Panc1 (cell line): ENCODE measurements around the gene TMEM218. TPM values are rescaled to one million over a fixed set of nuclear protein-coding genes. Genes with fewer than 3 reads are reported as not detected.

Experiments used
- ATAC-seq: fragments of 200-7000 bp; cut with Tn5 transposase; 2 replicates; pipeline ENCODE4 v1.9.1; 2020; ENCODE audit warnings: mild to moderate bottlenecking, moderate library complexity
- BruUV-seq: library from RNA; stranded (reverse); fragments of 400-500 nt; replicated peaks from 2 replicates; lab custom pipeline; 2021; lab: Mats Ljungman, UMichigan
- CTCF ChIA-PET: fragments of 300-600 bp; sonication (Branson Sonifier 250); formaldehyde crosslinking; loops from one replicate; lab custom pipeline; 2022; ENCODE audit warnings: antibody characterized with exemption; lab: Charles Lee
- POLR2A ChIA-PET: fragments of 300-600 bp; sonication (Branson Sonifier 250); formaldehyde crosslinking; loops from one replicate; lab custom pipeline; 2022; ENCODE audit warnings: antibody characterized with exemption; lab: Charles Lee
- DNase-seq: peaks from one replicate; pipeline ENCODE4 v3.0.0-alpha.2; 2010; ENCODE audit warnings: low read depth, low spot score
- H3K27ac ChIP-seq: 2 replicates; pipeline ENCODE4 v1.5.1; 2011; ENCODE audit warnings: mild to moderate bottlenecking, low read length, inconsistent platforms
- H3K27me3 ChIP-seq: fragments of 200-500 bp; sonication (Bioruptor generic); 2 replicates; pipeline ENCODE4 v1.6.0; 2014; ENCODE audit warnings: low read length, inconsistent platforms; ENCODE audit not compliant: control insufficient read depth, insufficient read depth
- H3K36me3 ChIP-seq: fragments of 200-500 bp; sonication (Bioruptor generic); 2 replicates; pipeline ENCODE4 v1.5.1; 2014; ENCODE audit warnings: inconsistent platforms, mild to moderate bottlenecking, low read length, moderate library complexity; ENCODE audit not compliant: control insufficient read depth, insufficient read depth
- H3K4me1 ChIP-seq: 2 replicates; pipeline ENCODE4 v1.5.1; 2011; ENCODE audit warnings: inconsistent platforms, mild to moderate bottlenecking, low read length, moderate library complexity; ENCODE audit not compliant: control insufficient read depth, insufficient read depth
- H3K4me3 ChIP-seq, 2 experiments: 2 replicates each; pipeline ENCODE4 v1.5.1; 2011 to 2012; ENCODE audit warnings: low read depth in 2 of 2, low read length in 2 of 2, mild to moderate bottlenecking in 2 of 2, inconsistent platforms in 1 of 2, moderate library complexity in 1 of 2
- H3K9me3 ChIP-seq: fragments of 200-500 bp; sonication (Bioruptor generic); 2 replicates; pipeline ENCODE4 v1.5.1; 2014; ENCODE audit warnings: low read depth, mild to moderate bottlenecking, inconsistent platforms, low read length, moderate library complexity; ENCODE audit not compliant: control insufficient read depth, insufficient read depth
- CTCF ChIP-seq: fragments of 450-650 bp; IDR thresholded peaks from 2 replicates; pipeline ENCODE4 v1.5.1; 2017; ENCODE audit warnings: mild to moderate bottlenecking
- POLR2AphosphoS5 ChIP-seq: IDR thresholded peaks from 2 replicates; pipeline ENCODE4 v1.6.1; 2012; ENCODE audit warnings: mild to moderate bottlenecking, low read depth, low read length, moderate library complexity
- REST ChIP-seq, 2 experiments: IDR thresholded peaks; 2 replicates each; pipeline ENCODE4 v1.6.1; 2011 to 2012; ENCODE audit warnings: low read depth in 2 of 2, control low read depth in 1 of 2, low read length in 1 of 2, mild to moderate bottlenecking in 1 of 2, moderate library complexity in 1 of 2; ENCODE audit not compliant: insufficient read depth in 1 of 2
- SIN3A ChIP-seq: IDR thresholded peaks from 2 replicates; pipeline ENCODE4 v1.6.1; 2012; ENCODE audit warnings: low read depth, mild to moderate bottlenecking, low read length, moderate library complexity, borderline replicate concordance; ENCODE audit not compliant: insufficient read depth
- TCF7L2 ChIP-seq: IDR thresholded peaks from 2 replicates; pipeline ENCODE4 v1.6.1; 2011; ENCODE audit warnings: mild to moderate bottlenecking, low read depth, low read length, inconsistent platforms
- in situ Hi-C: cut with HindIII; loops from 2 replicates; pipeline ENCODE4 v1.10.0; 2016; ENCODE audit warnings: low sequenced_read_pairs, low pct_unique_long_range_greater_than_20kb
- intact Hi-C: fragments of 100-400 bp; cut with micrococcal nuclease; formaldehyde crosslinking; loops from one replicate; pipeline ENCODE4 v1.10.0; 2022; ENCODE audit not compliant: unreplicated experiment
- total RNA-seq: library from RNA; stranded (reverse); gene quantifications from one replicate; pipeline ENCODE4 v1.2.1, GENCODE V29; 2021; ENCODE audit not compliant: unreplicated experiment

TMEM218 gene
- total RNA-seq, 1 experiment from 2014 or later: 26.8 TPM

GRCh38 chr11:125071846-125072217, 39.6 kb downstream of the TMEM218 start:
- DNase-seq: no peak
- peaks cover 3% of the 10 kb centered on the region; the same call in 1 of the 2 replicates for H3K27me3 ChIP-seq
- no peak for TF ChIP-seq SIN3A
- TF ChIP-seq POLR2AphosphoS5: no peak
- no peak for TF ChIP-seq CTCF
- no peak for TF ChIP-seq REST (IDR thresholded peaks at IDR 0.05; ENCODE audit: insufficient read depth in 1 of 2, low read depth in 2 of 2, low read length in 1 of 2)
- TF ChIP-seq TCF7L2: no peak
- intact Hi-C loops: no loop called here
- in situ Hi-C loops: no loop called here
- H3K36me3 ChIP-seq: no peaks in the 10 kb centered on the region
- CTCF ChIA-PET: no interaction called here
- no peak overlapping the region for H3K4me3 ChIP-seq
- H3K9me3 ChIP-seq: no peaks in the 10 kb centered on the region
- no peaks in the 10 kb centered on the region for H3K4me1 ChIP-seq
- no TSS peak for BruUV-seq
- POLR2A ChIA-PET: no interaction called here
- H3K27ac ChIP-seq: no peak overlapping the region
- ATAC-seq: no peak

GRCh38 chr11:125071435-125071834, 40.0 kb downstream of the TMEM218 start:
- H3K27me3 ChIP-seq: peaks cover 3% of the 10 kb centered on the region; the same call in 1 of the 2 replicates
- H3K9me3 ChIP-seq: no peaks in the 10 kb centered on the region
- CTCF ChIA-PET: no interaction called here
- DNase-seq (no peak), ATAC-seq (no peak)
- no peaks in the 10 kb centered on the region for H3K4me1 ChIP-seq
- H3K27ac ChIP-seq: no peak overlapping the region
- intact Hi-C loops: no loop called here
- H3K4me3 ChIP-seq: no peak overlapping the region
- POLR2A ChIA-PET: no interaction called here
- TF ChIP-seq SIN3A (no peak), TCF7L2 (no peak), REST (IDR thresholded peaks at IDR 0.05; ENCODE audit: insufficient read depth in 1 of 2, low read depth in 2 of 2, low read length in 1 of 2) (no peak), POLR2AphosphoS5 (no peak), CTCF (no peak)
- in situ Hi-C loops: no loop called here
- H3K36me3 ChIP-seq: no peaks in the 10 kb centered on the region
- no TSS peak for BruUV-seq
